ENCODE results near the gene CLEC3B. TPM values are rescaled to one million over a fixed set of nuclear protein-coding genes. Genes with fewer than 3 reads are reported as not detected.

The CLEC3B gene
- total and polyA plus RNA-seq, 2 of the 8 experiments (the other 6 are each of a cell fraction or from before 2014, with no cell fraction given) = 0.32 TPM; not detected in 1

DNA sequence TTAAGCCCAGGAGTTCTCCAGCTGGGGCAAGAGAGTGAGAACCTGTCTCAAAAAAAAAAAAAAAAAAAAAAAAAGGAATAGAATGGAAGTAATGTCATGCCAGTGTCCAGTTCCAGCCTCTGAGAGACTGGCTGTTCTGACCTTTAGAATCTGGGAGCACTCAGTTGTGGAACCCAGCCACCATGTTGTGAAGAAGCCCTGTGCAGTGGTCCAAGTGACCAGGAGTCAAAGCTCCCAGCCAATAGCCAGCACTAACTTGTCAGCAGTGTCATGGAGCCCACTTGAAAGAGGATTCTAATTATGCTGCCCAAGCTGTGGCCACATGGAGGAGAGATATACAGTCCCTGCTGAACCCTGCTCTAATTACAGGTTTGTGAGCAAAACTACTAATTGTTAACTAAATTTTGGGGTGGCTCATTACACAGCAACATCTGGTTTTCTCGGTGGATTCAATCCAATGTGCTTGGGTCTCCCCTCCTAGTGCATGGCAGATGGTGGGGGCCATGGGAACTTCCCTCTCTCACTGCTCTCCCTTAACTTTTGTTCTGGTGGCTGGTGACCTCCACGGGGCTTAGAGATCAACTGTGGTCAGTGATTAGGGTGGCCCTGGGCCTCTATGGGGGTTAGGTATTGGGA is 55.5 kb downstream of the CLEC3B start (continued):
- TF ChIP-seq CTCF (IDR thresholded peaks at IDR 0.05; ENCODE audit: control extremely low read depth in 1 of 3, insufficient read depth in 1 of 3, low read depth in 1 of 3, low read length in 3 of 3) (no peak), POU5F1 (IDR thresholded peaks at IDR 0.05; ENCODE audit: low read depth, low read length) (no peak), CHD2 (IDR thresholded peaks at IDR 0.05; ENCODE audit: low read length) (no peak), JUN (IDR thresholded peaks at IDR 0.05; ENCODE audit: low read depth, low read length) (no peak), USF2 (IDR thresholded peaks at IDR 0.05; ENCODE audit: low read length) (no peak), BACH1 (IDR thresholded peaks at IDR 0.05; ENCODE audit: low read length) (no peak), PHF8 (conservative IDR thresholded peaks at IDR 0.05; ENCODE audit: low read depth, low read length) (no peak), EGR1 (IDR thresholded peaks at IDR 0.05; ENCODE audit: borderline replicate concordance, low read depth, low read length) (no peak)
